Measurements from ENCODE around the gene GLI3. TPM values are rescaled to one million over a fixed set of nuclear protein-coding genes. Genes with fewer than 3 reads are reported as not detected.
A peak's percentile ranks its signal among the peaks of the same experiment; 100 is the strongest.

Gene GLI3
- total and polyA plus RNA-seq, 2 donors (not counting 1 experiment from before 2014, with no cell fraction given): 6.4 to 6.5 TPM

DNA sequence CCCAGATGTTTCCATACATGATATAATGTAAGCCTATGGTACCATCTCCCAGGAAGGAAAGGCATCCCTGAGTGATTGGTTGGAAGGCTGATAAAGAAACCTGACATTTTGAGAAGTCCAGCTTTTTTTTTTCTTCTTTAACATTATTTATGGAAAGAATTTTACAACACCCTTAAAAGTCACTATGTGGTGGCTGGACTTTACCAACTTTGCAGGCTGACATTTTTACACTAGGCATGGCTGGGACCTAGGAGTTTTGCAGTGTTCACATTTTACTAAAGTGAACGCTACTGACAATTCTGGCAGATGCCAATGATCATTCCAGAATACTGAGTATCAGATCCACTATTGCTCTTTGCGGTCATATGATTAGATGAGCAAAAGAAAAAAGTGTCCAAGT lies 239.9 kb downstream of the GLI3 start:
- no peak overlapping the region for H3K4me2 ChIP-seq (ENCODE audit: extremely low read depth, insufficient read depth, low read length)
- no peak overlapping the region for H3K27ac ChIP-seq (ENCODE audit: insufficient read depth, low read length)
- H3K4me3 ChIP-seq (replicated peaks in 1 of 4; ENCODE audit: control extremely low read depth in 1 of 4, insufficient read depth in 1 of 4, low read depth in 3 of 4, low read length in 4 of 4): no peak overlapping the region
- no peak overlapping the region for H2AFZ ChIP-seq (ENCODE audit: low read length)
- no peak overlapping the region for H3K9ac ChIP-seq (ENCODE audit: insufficient read depth, low read length)
- no peaks in the 10 kb centered on the region for H3K9me3 ChIP-seq (ENCODE audit: control insufficient read depth, insufficient read depth, low read depth, low read length)
- H3K79me2 ChIP-seq (ENCODE audit: control insufficient read depth, insufficient read depth, low read length): no peaks in the 10 kb centered on the region
- DNase-seq (ENCODE audit: low read depth in 2 of 2): no peak
- H3K27me3 ChIP-seq (ENCODE audit: control insufficient read depth, insufficient read depth, low read length): no peaks in the 10 kb centered on the region
- H3K4me1 ChIP-seq (ENCODE audit: control insufficient read depth, extremely low read depth, insufficient read depth, low read length): peaks cover 18% of the 10 kb centered on the region
- no peaks in the 10 kb centered on the region for H4K20me1 ChIP-seq (ENCODE audit: control insufficient read depth, extremely low read depth, insufficient read depth, low read length)
- TF ChIP-seq, protein P1, sequence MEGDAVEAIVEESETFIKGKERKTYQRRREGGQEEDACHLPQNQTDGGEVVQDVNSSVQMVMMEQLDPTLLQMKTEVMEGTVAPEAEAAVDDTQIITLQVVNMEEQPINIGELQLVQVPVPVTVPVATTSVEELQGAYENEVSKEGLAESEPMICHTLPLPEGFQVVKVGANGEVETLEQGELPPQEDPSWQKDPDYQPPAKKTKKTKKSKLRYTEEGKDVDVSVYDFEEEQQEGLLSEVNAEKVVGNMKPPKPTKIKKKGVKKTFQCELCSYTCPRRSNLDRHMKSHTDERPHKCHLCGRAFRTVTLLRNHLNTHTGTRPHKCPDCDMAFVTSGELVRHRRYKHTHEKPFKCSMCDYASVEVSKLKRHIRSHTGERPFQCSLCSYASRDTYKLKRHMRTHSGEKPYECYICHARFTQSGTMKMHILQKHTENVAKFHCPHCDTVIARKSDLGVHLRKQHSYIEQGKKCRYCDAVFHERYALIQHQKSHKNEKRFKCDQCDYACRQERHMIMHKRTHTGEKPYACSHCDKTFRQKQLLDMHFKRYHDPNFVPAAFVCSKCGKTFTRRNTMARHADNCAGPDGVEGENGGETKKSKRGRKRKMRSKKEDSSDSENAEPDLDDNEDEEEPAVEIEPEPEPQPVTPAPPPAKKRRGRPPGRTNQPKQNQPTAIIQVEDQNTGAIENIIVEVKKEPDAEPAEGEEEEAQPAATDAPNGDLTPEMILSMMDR (conservative IDR thresholded peaks at IDR 0.05 in 1 of 2, IDR thresholded peaks at IDR 0.05 in 1 of 2; ENCODE audit: low read depth in 1 of 2, low read length in 2 of 2): no peak
- H3K36me3 ChIP-seq (ENCODE audit: control insufficient read depth, insufficient read depth, low read length): no peaks in the 10 kb centered on the region

GRCh38 chr7:41996381-41997035 lies 240.5 kb downstream of the GLI3 start:
- peaks cover 20% of the 10 kb centered on the region for H3K4me1 ChIP-seq (ENCODE audit: control insufficient read depth, extremely low read depth, insufficient read depth, low read length)
- TF ChIP-seq EZH2 (IDR thresholded peaks at IDR 0.05; ENCODE audit: low read length, missing control alignments): no peak
- TF ChIP-seq, protein P1 (conservative IDR thresholded peaks at IDR 0.05 in 1 of 2, IDR thresholded peaks at IDR 0.05 in 1 of 2; ENCODE audit: low read depth in 1 of 2, low read length in 2 of 2): no peak
- H3K27ac ChIP-seq (ENCODE audit: insufficient read depth, low read length): no peak overlapping the region
- no peak overlapping the region for H2AFZ ChIP-seq (ENCODE audit: low read length)
- no peak overlapping the region for H3K4me3 ChIP-seq (replicated peaks in 1 of 4; ENCODE audit: control extremely low read depth in 1 of 4, insufficient read depth in 1 of 4, low read depth in 3 of 4, low read length in 4 of 4)
- no peaks in the 10 kb centered on the region for H4K20me1 ChIP-seq (ENCODE audit: control insufficient read depth, extremely low read depth, insufficient read depth, low read length)
- H3K9me3 ChIP-seq (ENCODE audit: control insufficient read depth, insufficient read depth, low read depth, low read length): no peaks in the 10 kb centered on the region
- H3K79me2 ChIP-seq (ENCODE audit: control insufficient read depth, insufficient read depth, low read length): no peaks in the 10 kb centered on the region
- no peaks in the 10 kb centered on the region for H3K27me3 ChIP-seq (ENCODE audit: control insufficient read depth, insufficient read depth, low read length)
- peak overlapping the region; percentile 9 for H3K4me2 ChIP-seq (ENCODE audit: extremely low read depth, insufficient read depth, low read length)
- no peak overlapping the region for H3K9ac ChIP-seq (ENCODE audit: insufficient read depth, low read length)
- peak; percentile 65 to 83 for DNase-seq (ENCODE audit: low read depth in 2 of 2)
- H3K36me3 ChIP-seq (ENCODE audit: control insufficient read depth, insufficient read depth, low read length): no peaks in the 10 kb centered on the region

DNA sequence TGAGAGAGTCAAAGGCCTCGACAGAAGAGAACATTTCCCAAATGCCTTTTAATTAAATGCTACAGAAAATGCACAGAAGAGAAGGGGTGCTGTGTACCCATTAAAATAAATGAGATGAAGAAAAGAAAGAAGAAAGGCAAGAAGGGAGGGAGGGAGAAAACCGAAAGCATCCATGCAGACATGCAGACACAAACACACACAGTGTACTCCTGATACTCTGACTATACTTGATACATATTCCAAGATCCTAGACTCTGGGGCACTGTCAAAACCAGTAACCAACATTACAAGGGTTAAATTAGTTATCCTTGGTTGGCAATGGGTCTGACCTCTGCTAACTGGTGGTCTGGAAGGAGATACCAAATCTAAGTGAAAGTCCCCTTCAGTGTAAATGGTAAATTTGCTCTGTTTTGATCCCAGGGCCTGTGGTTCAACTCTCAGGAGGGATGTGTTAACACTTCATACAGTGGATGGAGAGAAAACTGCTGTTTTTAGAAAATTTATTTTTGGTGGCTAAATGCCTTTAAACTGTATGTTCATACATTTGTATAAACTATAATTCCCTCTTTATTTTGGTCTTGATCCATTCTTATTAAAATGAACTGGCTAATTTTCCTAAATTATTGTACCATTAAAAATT lies 241.3 kb downstream of the GLI3 start:
- Histone ChIP-seq H3K27ac (ENCODE audit: insufficient read depth, low read length) (no peak overlapping the region), H3K4me2 (ENCODE audit: extremely low read depth, insufficient read depth, low read length) (no peak overlapping the region), H3K4me3 (replicated peaks in 1 of 4; ENCODE audit: control extremely low read depth in 1 of 4, insufficient read depth in 1 of 4, low read depth in 3 of 4, low read length in 4 of 4) (no peak overlapping the region), H3K4me1 (ENCODE audit: control insufficient read depth, extremely low read depth, insufficient read depth, low read length) (peaks cover 25% of the 10 kb centered on the region), H4K20me1 (ENCODE audit: control insufficient read depth, extremely low read depth, insufficient read depth, low read length) (no peaks in the 10 kb centered on the region), H3K79me2 (ENCODE audit: control insufficient read depth, insufficient read depth, low read length) (no peaks in the 10 kb centered on the region), H3K36me3 (ENCODE audit: control insufficient read depth, insufficient read depth, low read length) (no peaks in the 10 kb centered on the region), H2AFZ (ENCODE audit: low read length) (no peak overlapping the region), H3K9ac (ENCODE audit: insufficient read depth, low read length) (no peak overlapping the region), H3K27me3 (ENCODE audit: control insufficient read depth, insufficient read depth, low read length) (no peaks in the 10 kb centered on the region), H3K9me3 (ENCODE audit: control insufficient read depth, insufficient read depth, low read depth, low read length) (no peaks in the 10 kb centered on the region)
- TF ChIP-seq, protein P1 (conservative IDR thresholded peaks at IDR 0.05 in 1 of 2, IDR thresholded peaks at IDR 0.05 in 1 of 2; ENCODE audit: low read depth in 1 of 2, low read length in 2 of 2): no peak
- TF ChIP-seq EZH2 (IDR thresholded peaks at IDR 0.05; ENCODE audit: low read length, missing control alignments): no peak
- no peak for DNase-seq (ENCODE audit: low read depth in 2 of 2)

All from fibroblast of lung (primary cell).